ENCODE data around the gene HOXB6. TPM values are rescaled to one million over a fixed set of nuclear protein-coding genes. Genes with fewer than 3 reads are reported as not detected.

HOXB6 gene
- polyA plus RNA-seq, 1 experiment = not detected

GRCh38 chr17:48639982-48640857, 35.4 kb upstream of the HOXB6 start:
- no peak for DNase-seq (ENCODE audit: low read depth)
- ChIA-PET CTCF (interaction anchor here (0.7 to 1.4 kb wide), 3 partner anchors 8 to 176 kb away, joined by 3 to 4 read pairs (median 3); no protein-coding TSS in a partner anchor), POLR2A (no interaction called here)
- no peak overlapping the region for H3K4me3 ChIP-seq (ENCODE audit: low read depth, low read length)
- peaks cover 73% of the 10 kb centered on the region for H3K27me3 ChIP-seq (ENCODE audit: control insufficient read depth, insufficient read depth, low read length)
- no peak for TF ChIP-seq CTCF (IDR thresholded peaks at IDR 0.05; ENCODE audit: insufficient read depth, low read depth, low read length)
- H3K36me3 ChIP-seq (ENCODE audit: control insufficient read depth, insufficient read depth, low read length) = no peaks in the 10 kb centered on the region

GRCh38 chr17:48639136-48639535, 34.4 kb upstream of the HOXB6 start:
- DNase-seq (ENCODE audit: low read depth) = no peak
- CTCF ChIA-PET = no interaction called here
- no peaks in the 10 kb centered on the region for H3K36me3 ChIP-seq (ENCODE audit: control insufficient read depth, insufficient read depth, low read length)
- H3K4me3 ChIP-seq (ENCODE audit: low read depth, low read length) = no peak overlapping the region
- POLR2A ChIA-PET = no interaction called here
- peaks cover 74% of the 10 kb centered on the region for H3K27me3 ChIP-seq (ENCODE audit: control insufficient read depth, insufficient read depth, low read length)
- TF ChIP-seq CTCF (IDR thresholded peaks at IDR 0.05; ENCODE audit: insufficient read depth, low read depth, low read length) = no peak

GRCh38 chr17:48637323-48638260, 32.8 kb upstream of the HOXB6 start:
- DNase-seq (ENCODE audit: low read depth) = no peak
- no peak overlapping the region for H3K4me3 ChIP-seq (ENCODE audit: low read depth, low read length)
- no peak for TF ChIP-seq CTCF (IDR thresholded peaks at IDR 0.05; ENCODE audit: insufficient read depth, low read depth, low read length)
- H3K27me3 ChIP-seq (ENCODE audit: control insufficient read depth, insufficient read depth, low read length) = peaks cover 75% of the 10 kb centered on the region
- ChIA-PET CTCF (interaction anchor here (1.1 to 1.4 kb wide), 3 partner anchors 12 to 490 kb away, joined by 4 to 5 read pairs (median 4); partner anchors contain the start of gene HOXB9), POLR2A (no interaction called here)
- H3K36me3 ChIP-seq (ENCODE audit: control insufficient read depth, insufficient read depth, low read length) = no peaks in the 10 kb centered on the region

GRCh38 chr17:48636177-48637018, 31.6 kb upstream of the HOXB6 start:
- ChIA-PET CTCF (interaction anchor here (0.6 to 1.4 kb wide), 8 partner anchors 9 to 488 kb away, joined by 3 to 5 read pairs (median 4); partner anchors contain the start of gene HOXB9), POLR2A (no interaction called here)
- no peak for DNase-seq (ENCODE audit: low read depth)
- Histone ChIP-seq H3K4me3 (ENCODE audit: low read depth, low read length) (no peak overlapping the region), H3K36me3 (ENCODE audit: control insufficient read depth, insufficient read depth, low read length) (no peaks in the 10 kb centered on the region), H3K27me3 (ENCODE audit: control insufficient read depth, insufficient read depth, low read length) (peaks cover 76% of the 10 kb centered on the region)
- peak; percentile 56 for TF ChIP-seq CTCF (IDR thresholded peaks at IDR 0.05; ENCODE audit: insufficient read depth, low read depth, low read length)

All from BJ (cell line).